ENCODE measurements around the gene ADAM30.

GRCh38 chr1:119858126-119858525, 38.2 kb downstream of the ADAM30 start:
- TF ChIP-seq CTCF (conservative IDR thresholded peaks at IDR 0.05 in 1 of 2, IDR thresholded peaks at IDR 0.05 in 1 of 2; ENCODE audit: low read depth in 1 of 2, low read length in 2 of 2) (no peak), EZH2 (IDR thresholded peaks at IDR 0.05; ENCODE audit: low read length, missing control alignments) (no peak)
